H1 (cell line): ENCODE results near the gene TSKS. TPM values are rescaled to one million over a fixed set of nuclear protein-coding genes. Genes with fewer than 3 reads are reported as not detected.

ENCODE experiments used
- CTCF ChIA-PET: fragments of 300-600 bp; sonication (Branson Sonifier 250); formaldehyde crosslinking; loops from one replicate; lab custom pipeline; 2021; ENCODE audit not compliant: partially characterized antibody; lab: Charles Lee
- POLR2A ChIA-PET: fragments of 300-600 bp; sonication (Branson Sonifier 250); formaldehyde crosslinking; loops from one replicate; lab custom pipeline; 2021; ENCODE audit warnings: inconsistent platforms; ENCODE audit not compliant: partially characterized antibody; lab: Charles Lee
- DNase-seq, 2 experiments: peaks; one replicate each; pipeline versions ENCODE4 v3.0.0 to v3.0.0-alpha.2; 2010 to 2022; ENCODE audit warnings: low spot score in 2 of 2, low read depth in 1 of 2, mixed read lengths in 1 of 2
- FAIRE-seq: peaks from 2 replicates; lab custom pipeline; 2011; peaks lifted over from hg19 to GRCh38; lab: Jason Lieb, UNC
- H2AFZ ChIP-seq: 2 replicates; pipeline ENCODE4 v1.8.1; 2012; ENCODE audit warnings: low read length, inconsistent platforms
- H2AK5ac ChIP-seq: 2 replicates; pipeline ENCODE4 v1.6.1; 2013; ENCODE audit warnings: low read depth, low read length
- H2BK120ac ChIP-seq: replicated peaks from 2 replicates; pipeline ENCODE3; 2013; ENCODE audit warnings: low read depth, low read length, inconsistent platforms
- H2BK12ac ChIP-seq: 2 replicates; pipeline ENCODE4 v1.6.1; 2013; ENCODE audit warnings: low read depth, low read length
- H2BK15ac ChIP-seq: 2 replicates; pipeline ENCODE4 v1.6.1; 2013; ENCODE audit warnings: low read length
- H2BK20ac ChIP-seq: 2 replicates; pipeline ENCODE4 v1.6.1; 2013; ENCODE audit warnings: low read length
- H2BK5ac ChIP-seq: 2 replicates; pipeline ENCODE4 v1.6.1; 2013; ENCODE audit warnings: low read depth, low read length
- H3K14ac ChIP-seq: 2 replicates; pipeline ENCODE4 v1.6.1; 2013; ENCODE audit warnings: inconsistent platforms; ENCODE audit not compliant: insufficient read length
- H3K18ac ChIP-seq: 2 replicates; pipeline ENCODE4 v1.6.1; 2013; ENCODE audit warnings: low read length; ENCODE audit errors: extremely low read depth
- H3K23ac ChIP-seq: 2 replicates; pipeline ENCODE4 v1.6.1; 2013; ENCODE audit warnings: inconsistent platforms; ENCODE audit not compliant: insufficient read length
- H3K23me2 ChIP-seq: 2 replicates; pipeline ENCODE4 v1.6.1; 2013; ENCODE audit warnings: low read depth, low read length
- H3K27ac ChIP-seq: 2 replicates; pipeline ENCODE4 v1.6.1; 2011; ENCODE audit warnings: low read depth, low read length, inconsistent platforms
- H3K27me3 ChIP-seq, 4 experiments: replicated peaks in 1 of 4; 1 replicate in 1 of 4; 2 replicates in 3 of 4; pipeline versions ENCODE4 v1.6.1 to v1.8.1; 2011 to 2013; ENCODE audit warnings: low read length in 3 of 4, mild to moderate bottlenecking in 3 of 4, inconsistent platforms in 2 of 4, mixed read lengths in 2 of 4, moderate library complexity in 1 of 4; ENCODE audit not compliant: control insufficient read depth in 3 of 4, insufficient read depth in 3 of 4; ENCODE audit errors: extremely low read depth in 1 of 4
- H3K36me3 ChIP-seq, 4 experiments: 2 replicates each; pipeline versions ENCODE4 v1.6.1 to v1.8.1; 2011 to 2013; ENCODE audit warnings: mild to moderate bottlenecking in 4 of 4, low read length in 3 of 4, moderate library complexity in 2 of 4, control low read depth in 1 of 4, inconsistent platforms in 1 of 4; ENCODE audit not compliant: insufficient read depth in 4 of 4, control insufficient read depth in 2 of 4
- H3K4ac ChIP-seq: replicated peaks from 2 replicates; pipeline ENCODE3; 2013; ENCODE audit warnings: low read length, low read depth, mixed read lengths, inconsistent platforms; ENCODE audit not compliant: insufficient read length
- H3K4me1 ChIP-seq, 4 experiments: replicated peaks in 1 of 4; 1 replicate in 1 of 4; 2 replicates in 3 of 4; pipeline versions ENCODE4 v1.6.1 to v1.8.1; 2011 to 2013; ENCODE audit warnings: low read length in 3 of 4, inconsistent platforms in 2 of 4, mixed read lengths in 1 of 4; ENCODE audit not compliant: insufficient read depth in 4 of 4, control insufficient read depth in 3 of 4
- H3K4me2 ChIP-seq, 2 experiments: 2 replicates each; pipeline versions ENCODE4 v1.6.1 to v1.8.1; 2011 to 2013; ENCODE audit warnings: low read depth in 2 of 2, low read length in 2 of 2, control low read depth in 1 of 2, inconsistent platforms in 1 of 2, mild to moderate bottlenecking in 1 of 2; ENCODE audit not compliant: insufficient read depth in 1 of 2
- H3K4me3 ChIP-seq, 4 experiments: fragments of 200-600, 300-600 bp in 1 of 4; sonication (generic), shearing (Covaris generic), sonication (Bioruptor Twin) in 1 of 4; 2 replicates each; pipeline versions ENCODE4 v1.5.1 to v1.8.1; 2011 to 2016; ENCODE audit warnings: low read length in 4 of 4, low read depth in 3 of 4, control low read depth in 2 of 4, inconsistent platforms in 2 of 4, mild to moderate bottlenecking in 2 of 4, mixed read lengths in 1 of 4, moderate library complexity in 1 of 4; ENCODE audit not compliant: insufficient read depth in 2 of 4; ENCODE audit errors: extremely low read depth in 1 of 4
- H3K56ac ChIP-seq: replicated peaks from 2 replicates; pipeline ENCODE3; 2013; ENCODE audit warnings: low read depth, mild to moderate bottlenecking, mixed read lengths, low read length, inconsistent platforms; ENCODE audit not compliant: insufficient read length
- H3K79me1 ChIP-seq: 2 replicates; pipeline ENCODE4 v1.6.1; 2013; ENCODE audit warnings: low read depth, low read length, control low read depth
- H3K79me2 ChIP-seq, 2 experiments: 2 replicates each; pipeline versions ENCODE4 v1.6.1 to v1.8.1; 2012 to 2013; ENCODE audit warnings: low read length in 2 of 2, mild to moderate bottlenecking in 2 of 2, inconsistent platforms in 1 of 2; ENCODE audit not compliant: insufficient read depth in 2 of 2, control insufficient read depth in 1 of 2
- H3K9ac ChIP-seq, 4 experiments: replicated peaks in 1 of 4; 1 replicate in 1 of 4; 2 replicates in 3 of 4; pipeline versions ENCODE4 v1.6.1 to v1.8.1; 2011 to 2013; ENCODE audit warnings: low read depth in 3 of 4, low read length in 3 of 4, control low read depth in 2 of 4, mild to moderate bottlenecking in 2 of 4, moderate library complexity in 2 of 4, inconsistent platforms in 1 of 4; ENCODE audit errors: extremely low read depth in 1 of 4
- H3K9me3 ChIP-seq, 2 experiments: 2 replicates each; pipeline versions ENCODE4 v1.6.1 to v1.8.1; 2012 to 2013; ENCODE audit warnings: mild to moderate bottlenecking in 2 of 2, moderate library complexity in 2 of 2, control low read depth in 1 of 2, inconsistent platforms in 1 of 2, low read depth in 1 of 2, low read length in 1 of 2, mixed read lengths in 1 of 2; ENCODE audit not compliant: insufficient read depth in 2 of 2
- H4K20me1 ChIP-seq, 2 experiments: replicated peaks in 1 of 2; 2 replicates each; pipeline versions ENCODE3 to v1.8.1; 2011 to 2013; ENCODE audit warnings: inconsistent platforms in 2 of 2, low read length in 2 of 2, mild to moderate bottlenecking in 1 of 2; ENCODE audit not compliant: insufficient read depth in 2 of 2, control insufficient read depth in 1 of 2
- H4K5ac ChIP-seq: 2 replicates; pipeline ENCODE4 v1.6.1; 2013; ENCODE audit warnings: low read length, low read depth, mixed read lengths, inconsistent platforms; ENCODE audit not compliant: insufficient read length
- H4K8ac ChIP-seq: 2 replicates; pipeline ENCODE4 v1.8.0; 2013; ENCODE audit warnings: mild to moderate bottlenecking, moderate library complexity, low read length, inconsistent platforms; ENCODE audit not compliant: insufficient read depth; ENCODE audit errors: extremely low read depth
- H4K91ac ChIP-seq: replicated peaks from 2 replicates; pipeline ENCODE3; 2013; ENCODE audit warnings: low read length, mixed read lengths, inconsistent platforms; ENCODE audit not compliant: insufficient read length
- ATF3 ChIP-seq: IDR thresholded peaks from 2 replicates; pipeline ENCODE4 v1.6.1; 2011; ENCODE audit warnings: low read depth, mild to moderate bottlenecking, low read length; ENCODE audit not compliant: insufficient read depth
- BCL11A ChIP-seq, 2 experiments: IDR thresholded peaks; one replicate each; pipeline ENCODE4 v1.6.1; 2011; ENCODE audit warnings: low read depth in 2 of 2, low read length in 2 of 2, mild to moderate bottlenecking in 2 of 2
- CHD1 ChIP-seq: IDR thresholded peaks from 2 replicates; pipeline ENCODE4 v1.6.1; 2012; ENCODE audit warnings: low read depth, low read length, improper control_type of control experiment
- EGR1 ChIP-seq: IDR thresholded peaks from 2 replicates; pipeline ENCODE4 v1.6.1; 2011; ENCODE audit warnings: low read depth, low read length, borderline replicate concordance
- HDAC2 ChIP-seq, 2 experiments: fragments of 300-600 bp in 1 of 2; sonication (generic) in 1 of 2; IDR thresholded peaks; 2 replicates each; pipeline ENCODE4 v1.6.1; 2011 to 2012; ENCODE audit warnings: low read depth in 2 of 2, low read length in 2 of 2, mild to moderate bottlenecking in 2 of 2, moderate library complexity in 2 of 2, borderline replicate concordance in 1 of 2, inconsistent platforms in 1 of 2
- HDAC6 ChIP-seq: IDR thresholded peaks from one replicate; pipeline ENCODE4 v1.7.1; 2012; ENCODE audit warnings: low read depth, mild to moderate bottlenecking, inconsistent platforms, low read length, moderate library complexity
- MAFK ChIP-seq: IDR thresholded peaks from 2 replicates; pipeline ENCODE4 v1.6.1; 2012; ENCODE audit warnings: low read depth, mild to moderate bottlenecking, improper control_type of control experiment, low read length
- NANOG ChIP-seq: IDR thresholded peaks from 2 replicates; pipeline ENCODE4 v1.6.1; 2011; ENCODE audit warnings: low read length, low read depth, mild to moderate bottlenecking, inconsistent platforms; ENCODE audit not compliant: insufficient read depth, poor library complexity, severe bottlenecking
- RAD21 ChIP-seq, 2 experiments: IDR thresholded peaks in 1 of 2; conservative IDR thresholded peaks in 1 of 2; 2 replicates each; pipeline ENCODE4 v1.6.1; 2011; ENCODE audit warnings: low read depth in 2 of 2, low read length in 2 of 2, improper control_type of control experiment in 1 of 2, inconsistent platforms in 1 of 2, mild to moderate bottlenecking in 1 of 2, moderate library complexity in 1 of 2
- RBBP5 ChIP-seq: IDR thresholded peaks from 2 replicates; pipeline ENCODE4 v1.7.1; 2012; ENCODE audit warnings: low read depth, mild to moderate bottlenecking, inconsistent platforms, low read length, moderate library complexity, borderline replicate concordance
- RFX5 ChIP-seq: IDR thresholded peaks from 2 replicates; pipeline ENCODE4 v1.6.1; 2011; ENCODE audit warnings: low read depth, low read length, improper control_type of control experiment, borderline replicate concordance
- TBP ChIP-seq: IDR thresholded peaks from 2 replicates; pipeline ENCODE4 v1.6.1; 2011; ENCODE audit warnings: low read depth, low read length, improper control_type of control experiment
- whole genome bisulfite sequencing, 2 experiments: shearing (Covaris generic) in 1 of 2; methylation state at CpG; one replicate each; pipeline versions ENCODE4 v1.1.6 to v1.1.7; 2013 to 2015; ENCODE audit warnings: low lambda C conversion rate in 2 of 2, mixed read lengths in 2 of 2, inconsistent platforms in 1 of 2, low coverage in 1 of 2, missing lambda C conversion rate in 1 of 2; ENCODE audit not compliant: insufficient replicate concordance in 2 of 2, insufficient coverage in 1 of 2, insufficient read length in 1 of 2; ENCODE audit errors: extremely low coverage in 1 of 2, missing lambda C conversion rate in 1 of 2; 5-methylcytosine and 5-hydroxymethylcytosine counted together
- polyA plus RNA-seq, 7 experiments: library from polyadenylated mRNA; depleted of rRNA in 3 of 7; stranded (reverse) in 5 of 7; unstranded in 2 of 7; fragments of >200 nt in 5 of 7; fragments of 200-250 nt in 2 of 7; gene quantifications; 1 replicate in 5 of 7; 2 replicates in 1 of 7; 4 replicates in 1 of 7; pipeline versions ENCODE4 v1.2.1 to v1.2.3, GENCODE V29; 2011 to 2013; ENCODE audit warnings: missing spikeins in 2 of 7, mixed read lengths in 2 of 7
- total RNA-seq: library from RNA; stranded (reverse); fragmentation: NEBNext Ultra II Directional; extraction: Animal tissue kit (Norgen Biotek cat#: 25700); gene quantifications from 2 replicates; pipeline ENCODE4 v1.2.1, GENCODE V29; 2021

TSKS gene
- total and polyA plus RNA-seq, 2 of the 8 experiments (the other 6 are each of a cell fraction or from before 2014, with no cell fraction given), result 0.21 TPM; not detected in 1

- POLR2A ChIA-PET, result interaction anchor here (1.3 to 1.8 kb wide), 3 partner anchors 14 to 62 kb away, joined by 3 to 4 read pairs (median 3); partner anchors contain the start of gene FUZ
- Histone ChIP-seq H3K4ac (no peak overlapping the region), H3K23me2 (peaks cover 2% of the 10 kb centered on the region; the same call in 1 of the 2 replicates), H3K23ac (no peak overlapping the region), H2BK15ac (no peak overlapping the region), H3K18ac (no peak overlapping the region), H2BK5ac (no peak overlapping the region), H4K20me1 (peaks cover 4 to 11% of the 10 kb centered on the region in 2 experiments), H3K27ac (no peak overlapping the region), H3K14ac (no peak overlapping the region), H4K8ac (no peak overlapping the region; the same call in 1 of the 2 replicates), H3K27me3 (no peaks in the 10 kb centered on the region), H3K4me3 (no peak overlapping the region), H3K9ac (no peak overlapping the region), H2AK5ac (no peak overlapping the region), H3K56ac (no peak overlapping the region), H3K4me1 (peaks cover 4 to 16% (median 6%) of the 10 kb centered on the region in 4 experiments), H2BK120ac (no peak overlapping the region), H2AFZ (no peak overlapping the region), H3K36me3 (peaks cover 4 to 46% (median 25%) of the 10 kb centered on the region in 4 experiments; a peak in 7 of 8 replicates), H3K4me2 (no peak overlapping the region), H4K91ac (no peak overlapping the region), H3K79me1 (peaks cover 2% of the 10 kb centered on the region; the same call in 1 of the 2 replicates), H4K5ac (no peak overlapping the region), H3K9me3 (no peaks in the 10 kb centered on the region), H2BK12ac (no peak overlapping the region), H2BK20ac (no peak overlapping the region), H3K79me2 (no peaks in the 10 kb centered on the region)
- 95% methylated on average over 11 of the region's 11 CpGs; no CpG with 5 or more reads in 1 of the 2 experiments for WGBS, 2 experiments
- FAIRE-seq, result no peak
- DNase-seq, result no peak
- CTCF ChIA-PET, result interaction anchor here (0.6 to 1.8 kb wide), 6 partner anchors 9 to 70 kb away, joined by 3 to 6 read pairs (median 4); no protein-coding TSS in a partner anchor
- TF ChIP-seq ATF3 (no peak), RAD21 (IDR thresholded peaks at IDR 0.05 in 1 of 2, conservative IDR thresholded peaks at IDR 0.05 in 1 of 2; ENCODE audit: low read depth in 2 of 2, low read length in 2 of 2) (no peak), EGR1 (no peak), TBP (no peak), MAFK (no peak), RFX5 (no peak), BCL11A (IDR thresholded peaks at IDR 0.05; ENCODE audit: low read depth in 2 of 2, low read length in 2 of 2) (no peak), HDAC2 (IDR thresholded peaks at IDR 0.05; ENCODE audit: borderline replicate concordance in 1 of 2, low read depth in 2 of 2, low read length in 2 of 2) (no peak), RBBP5 (no peak), CHD1 (no peak), NANOG (no peak), HDAC6 (no peak)
These were observed 35.5 kb upstream of the TSKS start for GRCh38 chr19:49798574-49798973.
